Measurements from ENCODE around the gene INPP4B.

Gene INPP4B

GRCh38 chr4:142367418-142368180 lies 478.5 kb downstream of the INPP4B start:
- DNase-seq: no peak

- no peak for DNase-seq
Measured at GRCh38 chr4:142366769-142367181, 479.3 kb downstream of the INPP4B start.

- DNase-seq: peak in 1 of 3 experiments; percentile 6
Measured at GRCh38 chr4:142365391-142365790, 480.7 kb downstream of the INPP4B start.

GRCh38 chr4:142363686-142364085 lies 482.4 kb downstream of the INPP4B start:
- no peak for DNase-seq

GRCh38 chr4:142361981-142362380 lies 484.1 kb downstream of the INPP4B start:
- no peak for DNase-seq

- no peak for DNase-seq
Measured at GRCh38 chr4:142360657-142361056, 485.4 kb downstream of the INPP4B start.

GRCh38 chr4:142358656-142359055 lies 487.4 kb downstream of the INPP4B start:
- peak in 1 of 3 experiments; percentile 76 for DNase-seq

GRCh38 chr4:142356801-142357200 lies 489.3 kb downstream of the INPP4B start:
- DNase-seq: no peak

GRCh38 chr4:142356118-142356759 lies 489.9 kb downstream of the INPP4B start:
- no peak for DNase-seq

- no peak for DNase-seq
Measured at GRCh38 chr4:142355421-142355930, 490.6 kb downstream of the INPP4B start.

- peak in 1 of 3 experiments; percentile 21 for DNase-seq
Measured at GRCh38 chr4:142354794-142355420, 491.2 kb downstream of the INPP4B start.

GRCh38 chr4:142354041-142354440 lies 492.1 kb downstream of the INPP4B start:
- no peak for DNase-seq

- peak in 2 of 3 experiments; percentile 41 to 50 for DNase-seq
Measured at GRCh38 chr4:142353149-142353738, 492.9 kb downstream of the INPP4B start.

- no peak for DNase-seq
Measured at GRCh38 chr4:142352712-142353111, 493.4 kb downstream of the INPP4B start.

GRCh38 chr4:142351958-142352357 lies 494.1 kb downstream of the INPP4B start:
- DNase-seq: no peak

GRCh38 chr4:142350871-142351270 lies 495.2 kb downstream of the INPP4B start:
- DNase-seq: peak; percentile 24 to 87 (median 65)

GRCh38 chr4:142348613-142349021 lies 497.5 kb downstream of the INPP4B start:
- DNase-seq: no peak

- DNase-seq: peak in 1 of 3 experiments; percentile 45
Measured at GRCh38 chr4:142347241-142347640, 498.9 kb downstream of the INPP4B start.

- peak in 2 of 3 experiments; percentile 9 to 58 for DNase-seq
Measured at GRCh38 chr4:142345924-142346323, 500.2 kb downstream of the INPP4B start.

GRCh38 chr4:142341268-142341667 lies 504.8 kb downstream of the INPP4B start:
- no peak for DNase-seq

- peak in 2 of 3 experiments; percentile 34 to 80 for DNase-seq
Measured at GRCh38 chr4:142339053-142339452, 507.0 kb downstream of the INPP4B start.

GRCh38 chr4:142336251-142336934 lies 509.7 kb downstream of the INPP4B start:
- DNase-seq: no peak

All from NCI-H1417 (cell line).